HEK293T (cell line): ENCODE data around the gene TBX21.

Source experiments
- ELF4 ChIP-seq: fragments of 450-650 bp; IDR thresholded peaks from 2 replicates; pipeline ENCODE4 v1.6.1; 2017; ENCODE audit warnings: antibody characterized with exemption
- SP1 ChIP-seq: fragments of 450-650 bp; IDR thresholded peaks from 2 replicates; pipeline ENCODE4 v1.6.1; 2017

DNA sequence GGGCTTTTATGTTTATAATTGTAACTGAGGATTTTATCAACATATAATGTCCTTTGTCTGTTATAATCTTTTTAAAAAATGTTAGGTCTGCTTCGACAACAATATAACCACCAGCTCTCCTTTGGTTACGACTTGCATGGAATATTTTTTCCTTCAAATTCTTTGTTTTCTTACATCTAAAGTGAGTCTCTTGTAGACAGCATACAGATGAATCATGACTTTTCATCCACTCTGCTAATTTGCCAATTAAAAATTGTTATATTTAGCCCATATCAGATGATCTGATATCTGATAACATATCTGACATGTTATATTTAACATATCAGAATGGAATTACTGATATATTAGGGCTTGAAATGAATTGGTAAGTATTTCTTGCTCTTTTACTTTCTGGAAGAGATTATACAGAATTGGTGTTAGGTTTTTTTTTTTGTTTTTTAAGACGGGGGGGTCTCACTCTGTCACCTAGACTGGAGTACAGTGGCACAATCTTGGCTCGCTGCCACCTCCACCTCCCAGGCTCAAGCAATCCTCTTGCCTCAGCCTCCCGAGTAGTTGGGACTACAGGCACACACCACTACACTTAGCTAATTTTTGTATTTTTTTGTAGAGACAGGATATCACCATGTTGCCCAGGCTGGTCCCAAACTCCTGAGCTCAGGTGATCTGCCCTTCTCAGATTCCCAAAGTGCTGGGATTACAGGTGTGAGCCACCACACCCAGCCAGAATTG lies 27.5 kb downstream of the TBX21 start:
- TF ChIP-seq SP1 (no peak), ELF4 (no peak)
